Fibroblast of villous mesenchyme (primary cell): ENCODE results near the gene ADARB2. TPM values are rescaled to one million over a fixed set of nuclear protein-coding genes. Genes with fewer than 3 reads are reported as not detected.

Experiments
- DNase-seq: peaks from one replicate; pipeline ENCODE4 v3.0.0-alpha.2; 2010; ENCODE audit warnings: low read depth
- H3K4me3 ChIP-seq: 2 replicates; pipeline ENCODE4 v1.5.1; 2011; ENCODE audit warnings: low read depth, mild to moderate bottlenecking, low read length
- CTCF ChIP-seq: IDR thresholded peaks from 2 replicates; pipeline ENCODE4 v1.5.1; 2012; ENCODE audit warnings: low read depth, mild to moderate bottlenecking, low read length; ENCODE audit not compliant: insufficient read depth
- total RNA-seq: library from RNA; depleted of rRNA; stranded (reverse); fragments of >200 nt; gene quantifications from 2 replicates; pipeline ENCODE4 v1.2.3, GENCODE V29; 2012

Gene ADARB2
- total RNA-seq, 1 donor, result not detected

GRCh38 chr10:1169981-1170866 is 567.1 kb downstream of the ADARB2 start:
- DNase-seq, result no peak
- no peak for TF ChIP-seq CTCF
- no peak overlapping the region for H3K4me3 ChIP-seq

GRCh38 chr10:1169186-1169885 is 568.0 kb downstream of the ADARB2 start:
- no peak for TF ChIP-seq CTCF
- no peak for DNase-seq
- H3K4me3 ChIP-seq, result no peak overlapping the region

- no peak for DNase-seq
- no peak overlapping the region for H3K4me3 ChIP-seq
- no peak for TF ChIP-seq CTCF
These were observed 568.6 kb downstream of the ADARB2 start for GRCh38 chr10:1168763-1169162.

- no peak for TF ChIP-seq CTCF
- DNase-seq, result no peak
- no peak overlapping the region for H3K4me3 ChIP-seq
These were observed 570.5 kb downstream of the ADARB2 start for GRCh38 chr10:1166828-1167275.

- no peak overlapping the region for H3K4me3 ChIP-seq
- no peak for TF ChIP-seq CTCF
- DNase-seq, result no peak
These were observed 571.1 kb downstream of the ADARB2 start for GRCh38 chr10:1166101-1166827.

GRCh38 chr10:1163831-1164230 is 573.5 kb downstream of the ADARB2 start:
- no peak for TF ChIP-seq CTCF
- DNase-seq, result no peak
- no peak overlapping the region for H3K4me3 ChIP-seq
